ENCODE measurements around the gene ASF1A.

DNA sequence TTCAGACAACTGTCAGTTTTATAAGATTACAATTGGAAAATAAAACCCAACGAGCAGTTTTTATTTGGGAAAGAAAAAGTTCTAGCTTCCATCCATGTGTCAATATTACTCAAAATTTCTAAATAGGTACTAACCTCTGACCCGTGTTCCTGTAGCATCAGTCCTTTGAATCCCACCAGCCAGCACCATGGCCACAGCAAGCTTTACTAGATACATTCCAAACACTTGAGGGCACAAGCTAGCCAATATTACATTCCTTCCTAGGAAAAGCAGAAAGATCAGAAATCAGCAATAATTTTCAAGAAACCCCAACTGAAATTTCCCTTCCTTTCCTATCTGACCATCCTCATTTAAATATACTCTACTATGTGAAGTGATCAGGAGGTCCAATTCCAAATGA lies 19.2 kb downstream of the ASF1A start:
- TF ChIP-seq EZH2 (IDR thresholded peaks at IDR 0.05; ENCODE audit: insufficient read depth, poor library complexity, severe bottlenecking) (no peak), EZH2phosphoT487 (IDR thresholded peaks at IDR 0.05; ENCODE audit: insufficient read depth, low read depth) (no peak)

All from GM23248 (cell line).